GM23338 (cell line): ENCODE results near the gene C1QL1. TPM values are rescaled to one million over a fixed set of nuclear protein-coding genes. Genes with fewer than 3 reads are reported as not detected.

Experiments used
- ATAC-seq: fragments of 200-7000 bp; cut with Tn5 transposase; 3 replicates; pipeline ENCODE4 v1.9.1; 2020
- DNase-seq: peaks from one replicate; pipeline ENCODE4 v3.0.0-alpha.2; 2015; ENCODE audit warnings: low spot score
- H2AFZ ChIP-seq: fragments of 200-600 bp; sonication (generic); 2 replicates; pipeline ENCODE4 v1.8.0; 2016; ENCODE audit warnings: antibody characterized with exemption, mild to moderate bottlenecking, moderate library complexity
- H3F3A ChIP-seq: fragments of 200-600 bp; sonication (generic); replicated peaks from 2 replicates; pipeline ENCODE4 v1.8.0; 2017; ENCODE audit warnings: antibody characterized with exemption, mixed run types, low read depth
- H3K27ac ChIP-seq: fragments of 200-600 bp; sonication (generic); 2 replicates; pipeline ENCODE4 v1.6.1; 2016; ENCODE audit warnings: low read depth
- H3K27me3 ChIP-seq: fragments of 200-600 bp; sonication (generic); 2 replicates; pipeline ENCODE4 v1.8.0; 2016; ENCODE audit warnings: mild to moderate bottlenecking, mixed run types, moderate library complexity; ENCODE audit not compliant: insufficient read depth
- H3K36me3 ChIP-seq: fragments of 200-600 bp; sonication (generic); 2 replicates; pipeline ENCODE4 v1.8.0; 2016; ENCODE audit warnings: mild to moderate bottlenecking; ENCODE audit not compliant: insufficient read depth
- H3K4me1 ChIP-seq: fragments of 200-600 bp; sonication (generic); 2 replicates; pipeline ENCODE4 v1.8.0; 2016; ENCODE audit warnings: mild to moderate bottlenecking, moderate library complexity; ENCODE audit not compliant: insufficient read depth
- H3K4me2 ChIP-seq: fragments of 200-600 bp; sonication (generic); 2 replicates; pipeline ENCODE4 v1.7.1; 2017; ENCODE audit warnings: mixed run types
- H3K4me3 ChIP-seq: fragments of 200-600 bp; sonication (generic); 2 replicates; pipeline ENCODE4 v1.6.1; 2016; ENCODE audit warnings: mixed run types
- H3K79me2 ChIP-seq: fragments of 200-600 bp; sonication (generic); replicated peaks from 2 replicates; pipeline ENCODE4 v1.8.0; 2017; ENCODE audit warnings: mild to moderate bottlenecking; ENCODE audit not compliant: insufficient read depth
- H3K9me2 ChIP-seq: fragments of 200-600 bp; sonication (generic); 2 replicates; pipeline ENCODE4 v1.8.0; 2017; ENCODE audit not compliant: insufficient read depth
- H4K20me1 ChIP-seq: fragments of 200-600 bp; sonication (generic); replicated peaks from 2 replicates; pipeline ENCODE4 v1.8.0; 2017; ENCODE audit warnings: mild to moderate bottlenecking; ENCODE audit not compliant: insufficient read depth
- H3K27ac Mint-ChIP-seq: 2 replicates; pipeline ENCODE4 v1.8.0; 2020; ENCODE audit warnings: inconsistent platforms, mild to moderate bottlenecking, moderate library complexity, mixed read lengths
- H3K27me3 Mint-ChIP-seq: 3 replicates; pipeline ENCODE4 v1.8.0; 2022; ENCODE audit warnings: low read depth, mild to moderate bottlenecking, moderate library complexity, mixed read lengths, inconsistent platforms; ENCODE audit not compliant: insufficient read depth, poor library complexity
- H3K36me3 Mint-ChIP-seq: 3 replicates; pipeline ENCODE4 v1.8.0; 2021; ENCODE audit warnings: low read depth, mild to moderate bottlenecking, inconsistent platforms, moderate library complexity, mixed read lengths
- H3K4me1 Mint-ChIP-seq: 3 replicates; pipeline ENCODE4 v1.8.0; 2020; ENCODE audit warnings: mild to moderate bottlenecking, inconsistent platforms, mixed read lengths
- H3K4me3 Mint-ChIP-seq: 3 replicates; pipeline ENCODE4 v1.8.0; 2021; ENCODE audit warnings: moderate library complexity, mild to moderate bottlenecking, inconsistent platforms, mixed read lengths
- H3K9me3 Mint-ChIP-seq: 3 replicates; pipeline ENCODE4 v1.8.0; 2020; ENCODE audit warnings: moderate library complexity, mild to moderate bottlenecking, inconsistent platforms, mixed read lengths
- CREB1 ChIP-seq: fragments of 250-450 bp; sonication (Bioruptor Pico); IDR thresholded peaks from 2 replicates; pipeline ENCODE4 v1.5.0; 2020; ENCODE audit warnings: low read depth, mild to moderate bottlenecking, moderate library complexity
- CTCF ChIP-seq, 2 experiments: fragments of 200-600 bp in 1 of 2; sonication (generic) in 1 of 2; conservative IDR thresholded peaks; 2 replicates each; pipeline versions ENCODE4 v1.5.1 to v1.6.1; 2016 to 2017; ENCODE audit warnings: antibody characterized with exemption in 2 of 2, low read depth in 2 of 2, mild to moderate bottlenecking in 2 of 2, moderate library complexity in 1 of 2
- ETS1 ChIP-seq: IDR thresholded peaks from 2 replicates; pipeline ENCODE4 v1.6.1; 2016; ENCODE audit warnings: antibody characterized with exemption
- EZH2 ChIP-seq: fragments of 200-600 bp; sonication (generic); IDR thresholded peaks from one replicate; pipeline ENCODE4 v1.8.0; 2017; ENCODE audit warnings: antibody characterized with exemption, mild to moderate bottlenecking, low read depth; ENCODE audit not compliant: unreplicated experiment
- EZH2phosphoT487 ChIP-seq: fragments of 200-600 bp; sonication (generic); IDR thresholded peaks from one replicate; pipeline ENCODE4 v1.8.1; 2018; ENCODE audit warnings: antibody characterized with exemption; ENCODE audit not compliant: unreplicated experiment
- JUNB ChIP-seq: IDR thresholded peaks from one replicate; pipeline ENCODE4 v1.6.1; 2016; ENCODE audit warnings: antibody characterized with exemption; ENCODE audit not compliant: unreplicated experiment
- NANOG ChIP-seq: IDR thresholded peaks from 2 replicates; pipeline ENCODE4 v1.6.1; 2016; ENCODE audit warnings: antibody characterized with exemption, borderline replicate concordance
- POLR2AphosphoS5 ChIP-seq: IDR thresholded peaks from 2 replicates; pipeline ENCODE4 v1.6.1; 2016; ENCODE audit warnings: antibody characterized with exemption, low read depth
- REST ChIP-seq: IDR thresholded peaks from one replicate; pipeline ENCODE4 v1.6.1; 2018; ENCODE audit warnings: antibody characterized with exemption; ENCODE audit not compliant: unreplicated experiment
- STAT1 ChIP-seq: IDR thresholded peaks from one replicate; pipeline ENCODE4 v1.6.1; 2016; ENCODE audit warnings: antibody characterized with exemption; ENCODE audit not compliant: unreplicated experiment
- ZNF114 ChIP-seq: fragments of 250-450 bp; sonication (Bioruptor Pico); IDR thresholded peaks from 2 replicates; pipeline ENCODE4 v1.5.0; 2020; ENCODE audit warnings: mild to moderate bottlenecking, moderate library complexity
- ZNF331 ChIP-seq: fragments of 250-450 bp; sonication (Bioruptor Pico); IDR thresholded peaks from 2 replicates; pipeline ENCODE4 v1.5.0; 2020; ENCODE audit warnings: low read depth, mild to moderate bottlenecking, moderate library complexity
- ZNF462 ChIP-seq: fragments of 250-450 bp; sonication (Bioruptor Pico); IDR thresholded peaks from 2 replicates; pipeline ENCODE4 v1.5.0; 2020; ENCODE audit warnings: mild to moderate bottlenecking, moderate library complexity
- polyA plus RNA-seq: library from polyadenylated mRNA; unstranded; fragments of >200 nt; fragmentation: Nextera tagmentation; extraction: Ambion mirVana; gene quantifications from 2 replicates; pipeline ENCODE4 v1.2.1, GENCODE V29; 2016
- total RNA-seq: library from RNA; depleted of rRNA; stranded (reverse); fragments of >200 nt; shearing (Covaris generic); gene quantifications from 2 replicates; pipeline ENCODE4 v1.2.3, GENCODE V29; 2014

Gene C1QL1
- total and polyA plus RNA-seq, 2 experiments from 2014 or later, result 4.3 to 14.4 TPM

- no peak overlapping the region for H3K4me3 Mint-ChIP-seq
- Histone ChIP-seq H3K27me3 (no peaks in the 10 kb centered on the region), H3F3A (no peaks in the 10 kb centered on the region; the same call in 1 of the 2 replicates), H2AFZ (no peak overlapping the region), H3K4me1 (peaks cover 5% of the 10 kb centered on the region), H4K20me1 (peaks cover 48% of the 10 kb centered on the region), H3K9me2 (no peaks in the 10 kb centered on the region), H3K36me3 (peaks cover 20% of the 10 kb centered on the region), H3K4me3 (no peak overlapping the region), H3K27ac (0 out of 2 replicates have a peak overlapping the region, but pooled peaks have one; percentile 65), H3K4me2 (no peak overlapping the region), H3K79me2 (peaks cover 80% of the 10 kb centered on the region)
- peaks cover 14% of the 10 kb centered on the region for H3K4me1 Mint-ChIP-seq
- peak overlapping the region; percentile 26; the same call in 1 of the 2 replicates for H3K27ac Mint-ChIP-seq
- peak; percentile 55 for DNase-seq
- no peaks in the 10 kb centered on the region for H3K9me3 Mint-ChIP-seq
- TF ChIP-seq ETS1, result no peak
- no peak for TF ChIP-seq REST
- TF ChIP-seq EZH2, result no peak
- no peak for TF ChIP-seq CREB1 (CRISPR knock-in tag)
- TF ChIP-seq JUNB, result no peak
- TF ChIP-seq ZNF331 (CRISPR knock-in tag), result no peak
- TF ChIP-seq POLR2AphosphoS5, result no peak
- TF ChIP-seq NANOG, result no peak
- no peak for TF ChIP-seq STAT1
- TF ChIP-seq CTCF (conservative IDR thresholded peaks at IDR 0.05; ENCODE audit: low read depth in 2 of 2), result no peak
- no peak for TF ChIP-seq ZNF114
- TF ChIP-seq ZNF462 (CRISPR knock-in tag), result no peak
- TF ChIP-seq EZH2phosphoT487, result no peak
- peaks cover 3% of the 10 kb centered on the region for H3K27me3 Mint-ChIP-seq
- H3K36me3 Mint-ChIP-seq, result peaks cover 67% of the 10 kb centered on the region
- no peak; the same call in 2 of the 3 replicates for ATAC-seq
These were observed 27.8 kb downstream of the C1QL1 start for GRCh38 chr17:44940317-44940716.
